NCI-H146 (cell line): Measurements from ENCODE around the gene ABLIM2.

Experiments used
- DNase-seq: peaks from one replicate; lab custom pipeline; 2025; lab: John Stamatoyannopoulos, UW

The ABLIM2 gene

GRCh38 chr4:8047837-8048678 is 110.6 kb downstream of the ABLIM2 start:
- DNase-seq: no peak

DNA sequence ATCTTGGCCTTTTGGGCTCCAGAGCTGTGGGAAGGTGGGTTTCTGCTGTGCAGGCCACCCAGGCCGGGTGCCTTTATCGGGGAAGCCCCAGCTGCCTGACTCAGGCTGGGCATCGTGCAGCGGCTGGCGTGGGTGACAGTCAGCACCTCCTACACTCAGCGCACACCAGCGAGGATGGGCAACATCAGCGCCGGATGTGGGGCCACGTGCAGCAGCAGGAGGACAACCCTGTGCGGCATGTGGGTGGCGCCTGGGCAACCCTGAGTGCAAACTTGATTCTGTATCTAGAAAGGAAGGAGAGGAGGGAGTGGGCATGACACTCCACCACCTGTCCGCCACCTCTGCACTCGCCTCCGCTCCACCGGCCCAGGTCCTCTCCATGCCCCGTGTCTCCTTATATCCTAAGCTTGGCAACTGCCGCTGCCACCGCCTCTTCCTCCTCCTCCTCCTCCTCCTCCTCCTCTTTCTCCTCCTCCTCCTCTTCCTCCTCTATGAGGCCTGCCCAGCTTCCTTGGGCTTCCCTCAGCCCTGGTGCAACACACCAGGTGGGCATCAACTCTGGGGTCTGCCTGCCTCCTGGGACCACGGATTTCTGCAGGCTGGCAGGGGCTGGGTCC is 111.6 kb downstream of the ABLIM2 start:
- DNase-seq: no peak

DNA sequence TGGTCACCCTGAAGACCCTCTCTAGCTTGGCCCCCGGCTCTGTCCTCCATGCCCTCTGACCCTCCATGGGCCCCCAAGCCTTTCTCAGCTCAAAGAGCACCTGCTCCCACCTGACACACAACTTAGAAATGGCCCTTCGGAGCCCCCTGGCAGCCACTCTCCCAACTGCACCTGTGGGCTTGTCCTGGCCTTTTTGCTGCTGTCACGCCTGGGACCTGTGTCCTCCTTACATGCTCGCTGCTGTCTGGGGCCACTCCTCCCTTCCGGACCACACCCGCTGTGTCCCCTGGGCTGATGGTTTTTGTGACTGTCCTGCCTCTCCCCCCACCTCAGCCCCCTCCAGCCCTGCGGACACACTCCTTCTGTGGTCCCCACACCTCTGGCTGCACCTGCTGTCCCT is 112.7 kb downstream of the ABLIM2 start:
- DNase-seq: peak; percentile 94

DNA sequence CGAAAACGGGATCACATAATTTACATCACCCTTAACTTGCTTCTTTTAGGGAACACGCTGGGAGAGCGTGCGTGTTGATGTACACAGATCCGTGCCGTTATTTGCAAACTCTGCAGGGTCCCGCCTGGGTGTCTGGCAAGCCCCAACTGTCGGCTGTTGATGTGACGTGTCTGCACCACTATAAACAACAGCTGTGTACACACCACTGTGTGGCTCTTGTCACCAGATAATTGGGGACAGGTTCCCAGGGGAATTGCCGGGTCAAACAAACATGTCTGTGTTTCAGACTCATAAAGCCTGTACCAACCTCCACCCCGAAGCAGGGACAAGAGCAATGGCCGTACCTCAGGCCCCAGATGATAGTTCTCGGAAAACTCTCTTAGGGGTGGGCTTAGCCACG is 113.9 kb downstream of the ABLIM2 start:
- DNase-seq: peak; percentile 100

- DNase-seq: peak; percentile 17
Observed at GRCh38 chr4:8044244-8044643, 114.4 kb downstream of the ABLIM2 start.

DNA sequence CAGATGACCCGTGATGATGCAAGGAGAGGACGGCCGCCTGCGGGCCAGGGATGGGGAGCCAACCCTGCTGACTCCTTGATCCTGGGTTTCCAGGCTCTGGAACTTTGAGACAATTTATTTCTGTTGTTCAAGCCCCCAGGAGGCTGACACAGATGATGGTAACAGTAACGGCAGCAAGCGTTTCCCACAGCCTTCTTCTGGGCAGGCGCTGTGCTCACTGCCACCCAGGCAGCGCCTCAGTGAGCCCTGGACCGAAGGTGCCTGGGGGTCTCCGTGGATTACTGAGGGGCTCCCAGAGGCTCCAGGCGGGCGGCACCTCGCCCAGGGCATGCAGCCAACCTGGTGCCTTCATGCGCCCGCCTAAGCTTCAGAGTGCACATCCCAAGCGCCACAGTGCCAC is 115.0 kb downstream of the ABLIM2 start:
- no peak for DNase-seq

- DNase-seq: no peak
Observed at GRCh38 chr4:8041868-8042267, 116.7 kb downstream of the ABLIM2 start.

- no peak for DNase-seq
Observed at GRCh38 chr4:8041172-8041571, 117.4 kb downstream of the ABLIM2 start.

GRCh38 chr4:8040607-8041006 is 118.0 kb downstream of the ABLIM2 start:
- DNase-seq: no peak

GRCh38 chr4:8039853-8040252 is 118.8 kb downstream of the ABLIM2 start:
- no peak for DNase-seq

GRCh38 chr4:8039290-8039689 is 119.3 kb downstream of the ABLIM2 start:
- DNase-seq: peak; percentile 92

DNA sequence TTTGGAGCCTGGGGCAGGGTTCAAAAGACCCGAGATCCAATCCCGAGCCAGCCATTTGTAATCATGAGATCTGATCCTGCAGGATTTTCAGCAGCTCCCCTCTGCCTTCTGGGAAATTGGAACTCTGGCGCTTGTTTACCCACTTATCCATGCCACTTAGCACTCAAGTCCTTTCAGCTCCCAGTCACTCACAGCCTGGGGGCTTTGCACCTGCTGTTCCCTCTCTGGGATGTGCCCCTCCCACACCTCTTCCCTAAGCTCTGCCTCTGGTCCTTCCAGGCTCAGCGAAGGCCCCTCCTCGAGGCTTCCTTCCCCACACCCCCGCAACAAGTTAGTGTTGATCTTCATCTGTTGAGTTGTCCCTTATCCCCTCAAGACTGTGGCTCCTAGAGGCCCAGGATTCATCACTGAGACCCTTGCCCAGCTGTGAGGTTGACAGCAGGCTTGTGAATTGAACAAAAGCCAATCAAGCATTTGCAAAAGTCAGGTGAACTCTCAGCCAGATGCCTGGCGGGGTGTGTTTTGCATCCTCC is 119.8 kb downstream of the ABLIM2 start:
- DNase-seq: peak; percentile 92

DNA sequence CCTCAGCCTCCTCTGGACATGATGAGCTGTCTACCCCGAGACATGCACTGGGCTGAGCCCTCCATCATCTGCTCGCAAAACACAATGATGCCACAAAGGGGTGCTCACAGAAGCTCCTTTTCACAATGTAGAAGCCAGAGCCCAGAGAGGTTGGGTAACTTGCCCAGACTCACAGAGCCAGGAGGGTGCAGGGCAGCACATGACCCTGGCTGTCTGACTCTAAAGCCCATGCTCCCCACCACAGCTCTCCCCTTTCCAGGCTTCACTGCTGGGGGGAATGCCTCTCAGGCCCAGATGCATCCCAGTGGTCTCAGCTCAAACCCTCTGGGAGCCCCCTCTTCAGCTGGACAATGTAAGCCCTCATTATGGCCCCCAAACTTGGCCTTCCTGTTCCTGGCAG is 120.5 kb downstream of the ABLIM2 start:
- no peak for DNase-seq

- no peak for DNase-seq
Observed at GRCh38 chr4:8037150-8037769, 121.4 kb downstream of the ABLIM2 start.

DNA sequence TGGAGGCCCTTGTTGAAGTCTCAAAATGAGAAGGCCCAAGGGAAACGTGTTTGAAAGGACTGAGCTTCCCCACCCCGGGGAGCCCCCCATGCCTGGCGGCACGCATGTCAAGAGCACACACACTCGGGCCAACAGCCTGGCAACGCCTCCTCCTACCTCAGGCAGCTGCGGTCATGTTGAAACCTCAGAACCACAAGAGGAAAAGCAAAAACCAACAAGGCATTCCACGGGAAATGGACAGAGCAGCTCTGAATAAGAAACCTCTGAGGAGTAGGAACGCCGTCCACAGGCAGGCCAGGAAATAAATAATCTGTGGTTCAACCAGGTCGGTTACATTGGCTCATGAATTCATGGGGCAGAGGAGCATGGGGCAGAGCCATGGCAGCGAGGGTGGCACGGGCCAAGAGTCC is 123.2 kb downstream of the ABLIM2 start:
- no peak for DNase-seq

DNA sequence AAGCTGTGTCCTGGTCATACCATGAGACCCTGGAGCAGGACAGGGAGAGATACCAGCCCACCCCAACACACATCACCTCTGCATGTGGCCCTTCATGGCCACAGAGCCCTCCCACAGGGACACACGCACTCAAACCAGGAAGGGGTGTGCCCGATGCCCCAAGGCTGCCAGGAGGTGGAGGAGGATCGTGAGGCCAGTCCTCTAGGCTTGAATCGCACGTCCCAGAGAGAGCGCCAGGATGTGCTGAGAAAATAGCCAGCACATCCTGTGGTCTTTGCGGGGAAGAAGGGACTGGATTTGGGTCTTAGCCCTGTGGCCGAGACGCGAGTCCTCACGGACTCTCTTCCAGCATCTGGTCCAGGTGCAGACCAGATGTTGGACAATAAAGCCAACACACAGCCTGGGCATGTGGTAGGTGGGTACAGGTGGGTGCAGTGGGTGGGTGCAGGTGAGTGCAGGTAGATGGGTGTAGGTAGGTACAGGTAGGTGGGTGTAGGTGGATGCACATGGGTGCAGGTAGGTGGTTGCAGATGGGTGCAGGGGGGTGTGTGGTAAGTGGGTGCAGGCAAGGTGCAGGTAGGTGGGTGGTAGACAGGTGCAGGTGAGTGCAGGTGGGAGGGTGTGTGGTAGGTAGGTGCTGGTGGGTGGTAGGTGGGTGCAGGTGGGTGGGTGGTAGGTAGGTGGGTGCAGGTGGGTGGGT is 124.6 kb downstream of the ABLIM2 start:
- no peak for DNase-seq

DNA sequence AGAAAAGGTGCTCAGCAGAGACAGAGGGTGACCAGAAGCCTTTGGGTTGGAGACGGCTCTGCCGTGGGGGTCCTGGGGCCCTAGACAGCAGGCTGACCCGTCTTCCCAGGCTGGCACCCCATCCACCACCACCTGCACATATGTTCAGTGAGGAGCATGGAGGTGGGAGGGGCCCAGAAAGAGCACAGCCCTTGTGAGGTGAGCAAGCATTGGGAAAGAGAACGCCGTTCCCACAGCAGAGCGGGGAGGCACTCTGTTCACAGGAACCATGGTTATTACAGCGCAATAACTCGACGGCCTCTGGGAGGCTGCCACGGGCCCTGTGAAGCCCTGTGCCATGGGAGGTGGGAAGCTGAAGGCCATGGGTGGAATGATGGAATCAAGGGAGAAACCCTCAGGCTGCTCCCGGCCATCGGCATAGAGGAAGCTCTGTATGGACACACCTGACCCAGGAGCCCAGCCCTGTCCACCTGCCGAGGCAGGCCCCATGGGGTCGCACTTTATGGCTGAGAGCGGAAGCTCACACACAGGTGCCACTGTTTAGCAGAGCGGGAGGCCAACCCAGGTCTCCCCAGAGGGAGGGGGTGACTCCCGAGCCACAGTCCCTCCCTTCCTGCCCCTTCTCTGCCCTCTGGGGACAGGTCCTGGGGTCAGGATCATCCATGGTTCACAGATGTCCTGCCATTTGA is 125.4 kb downstream of the ABLIM2 start:
- peak; percentile 94 for DNase-seq

GRCh38 chr4:8032381-8032780 is 126.2 kb downstream of the ABLIM2 start:
- DNase-seq: no peak

DNA sequence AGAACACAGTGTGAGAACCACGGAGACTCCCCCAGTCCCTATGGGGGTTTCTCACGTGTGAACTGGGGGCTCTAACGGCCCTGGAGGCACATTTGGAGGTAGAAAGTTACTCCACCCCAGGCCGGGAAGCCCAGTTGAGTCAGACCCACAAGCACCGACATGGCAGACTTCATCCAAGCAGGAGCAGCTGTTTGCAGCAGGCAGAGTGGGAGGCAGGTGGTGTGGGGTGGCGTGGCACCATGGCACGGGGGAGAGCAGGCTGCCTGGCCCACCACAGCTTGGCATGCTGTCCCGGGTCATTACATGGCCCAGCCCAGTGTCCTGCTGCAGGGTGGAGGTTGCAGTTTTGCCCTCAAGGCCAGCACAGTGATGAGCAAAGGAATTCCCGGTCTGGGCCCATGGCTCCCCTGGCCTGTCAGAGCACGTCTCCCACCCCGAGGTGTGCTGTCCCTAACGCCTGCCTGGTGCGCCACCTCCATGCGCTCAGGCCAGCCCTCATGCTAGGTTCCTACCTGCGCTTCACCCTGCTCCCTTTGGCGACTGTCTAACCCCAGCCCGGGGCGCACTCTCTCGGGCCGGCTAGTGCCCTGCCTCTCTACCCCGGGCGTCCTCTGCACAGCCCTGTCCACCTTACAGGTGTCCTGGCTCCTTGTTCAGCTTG is 128.4 kb downstream of the ABLIM2 start:
- DNase-seq: no peak

DNA sequence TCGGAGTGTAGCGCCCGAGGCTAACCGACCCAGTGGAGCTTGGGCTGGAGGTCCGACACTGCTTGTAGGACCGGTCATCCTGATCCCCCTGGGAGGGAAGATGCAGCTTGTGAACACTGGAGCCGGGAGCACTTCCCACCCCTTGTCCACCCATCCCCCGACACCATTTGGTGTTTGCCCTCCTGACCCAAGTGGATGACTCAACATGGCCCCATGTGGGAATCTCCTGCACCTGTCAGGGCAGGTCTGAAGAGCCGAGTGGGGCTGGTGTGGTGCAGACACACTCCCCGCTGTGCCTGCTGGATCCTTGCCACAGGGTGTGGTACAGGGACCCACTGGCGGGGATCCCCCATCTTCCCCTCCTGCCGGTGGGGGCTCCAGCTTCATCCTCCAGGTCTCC is 128.9 kb downstream of the ABLIM2 start:
- peak; percentile 80 for DNase-seq

DNA sequence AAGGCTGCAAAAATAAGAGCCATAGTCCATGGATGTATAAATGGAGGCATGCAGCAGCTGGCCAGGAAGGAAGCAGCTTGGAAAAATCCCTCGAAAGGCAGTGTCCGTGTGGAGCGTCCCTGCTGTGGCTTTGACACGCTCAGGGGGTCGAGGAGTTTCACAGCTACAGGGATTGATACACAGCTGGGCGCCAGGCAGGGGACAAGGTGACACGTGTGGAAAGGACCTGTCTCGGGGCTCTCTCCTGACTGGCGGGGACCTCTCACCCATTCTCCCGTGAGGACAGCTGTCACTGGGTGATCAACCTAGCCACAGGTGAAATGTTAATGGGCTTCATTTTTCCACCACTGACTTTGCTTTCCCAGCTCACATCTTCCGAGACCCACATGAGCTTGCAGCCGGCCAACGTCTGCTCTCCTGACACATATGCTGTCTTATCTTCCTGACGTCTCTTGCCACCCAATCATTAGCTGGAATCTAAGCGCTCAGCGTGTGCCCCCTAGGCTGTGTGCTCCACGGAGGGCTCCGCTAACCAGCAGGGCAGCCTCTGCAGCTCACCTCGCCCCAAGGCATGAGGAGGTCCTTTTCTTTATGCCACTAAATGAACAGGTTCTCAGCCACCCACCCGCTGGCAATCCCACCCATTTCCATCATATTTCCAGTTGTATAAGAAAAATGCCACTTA is 129.6 kb downstream of the ABLIM2 start:
- DNase-seq: no peak
